Testis (tissue), 2 donors: ENCODE measurements around the gene KCNH2.

Experiments used
- POLR2A ChIP-seq: fragments of 450-650 bp; IDR thresholded peaks from one replicate; pipeline ENCODE4 v1.6.1; 2017; ENCODE audit warnings: antibody characterized with exemption, mild to moderate bottlenecking, moderate library complexity
- TF ChIP-seq, protein P1 (sequence below), 3 experiments: fragments of 450-650 bp in 2 of 3; fragments of 200-600 bp in 1 of 3; sonication (generic) in 1 of 3; IDR thresholded peaks; one replicate each; pipeline ENCODE4 v1.5.1; 2016 to 2019; ENCODE audit warnings: antibody characterized with exemption in 3 of 3, mild to moderate bottlenecking in 2 of 3, moderate library complexity in 1 of 3

DNA sequence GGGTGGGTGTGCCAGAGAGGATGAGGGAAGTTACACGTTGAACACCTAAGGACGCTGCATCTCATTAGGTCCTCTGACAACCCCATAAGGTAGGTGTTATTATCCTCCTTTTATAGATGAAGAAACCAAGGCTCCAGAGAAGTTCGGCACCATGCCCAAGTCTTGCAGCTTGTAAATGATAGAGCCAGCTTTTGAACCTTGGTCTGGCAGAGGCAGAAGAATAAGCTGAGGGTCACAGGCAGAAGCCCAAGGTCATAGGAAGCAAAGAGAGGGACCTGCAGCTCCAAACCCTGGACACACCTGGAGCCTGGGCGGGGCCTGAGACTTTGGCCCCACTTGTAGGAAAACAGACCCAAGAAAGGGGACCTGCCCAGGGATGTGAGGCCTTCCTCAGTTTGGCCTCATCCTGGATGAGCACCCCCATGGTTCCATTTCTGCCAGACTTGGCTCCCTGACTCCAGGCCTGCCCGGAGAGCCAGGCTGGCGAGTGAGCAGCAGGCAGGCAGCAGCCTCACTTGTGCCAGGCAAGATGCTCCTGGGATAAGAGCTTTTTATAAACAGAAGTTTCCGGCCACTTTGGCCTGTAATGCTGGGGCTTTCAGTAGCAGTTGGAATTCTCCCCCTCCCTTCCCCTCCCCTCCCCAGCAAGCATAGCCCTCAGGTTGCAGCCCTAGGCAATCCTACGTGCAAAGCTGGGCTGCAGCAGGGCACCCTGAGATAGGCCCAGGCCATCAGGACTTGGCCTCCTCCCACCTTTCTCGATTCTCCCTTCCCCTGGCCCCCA is 2.4 kb downstream of the KCNH2 start:
- TF ChIP-seq POLR2A, result no peak
- TF ChIP-seq, protein P1, sequence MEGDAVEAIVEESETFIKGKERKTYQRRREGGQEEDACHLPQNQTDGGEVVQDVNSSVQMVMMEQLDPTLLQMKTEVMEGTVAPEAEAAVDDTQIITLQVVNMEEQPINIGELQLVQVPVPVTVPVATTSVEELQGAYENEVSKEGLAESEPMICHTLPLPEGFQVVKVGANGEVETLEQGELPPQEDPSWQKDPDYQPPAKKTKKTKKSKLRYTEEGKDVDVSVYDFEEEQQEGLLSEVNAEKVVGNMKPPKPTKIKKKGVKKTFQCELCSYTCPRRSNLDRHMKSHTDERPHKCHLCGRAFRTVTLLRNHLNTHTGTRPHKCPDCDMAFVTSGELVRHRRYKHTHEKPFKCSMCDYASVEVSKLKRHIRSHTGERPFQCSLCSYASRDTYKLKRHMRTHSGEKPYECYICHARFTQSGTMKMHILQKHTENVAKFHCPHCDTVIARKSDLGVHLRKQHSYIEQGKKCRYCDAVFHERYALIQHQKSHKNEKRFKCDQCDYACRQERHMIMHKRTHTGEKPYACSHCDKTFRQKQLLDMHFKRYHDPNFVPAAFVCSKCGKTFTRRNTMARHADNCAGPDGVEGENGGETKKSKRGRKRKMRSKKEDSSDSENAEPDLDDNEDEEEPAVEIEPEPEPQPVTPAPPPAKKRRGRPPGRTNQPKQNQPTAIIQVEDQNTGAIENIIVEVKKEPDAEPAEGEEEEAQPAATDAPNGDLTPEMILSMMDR (IDR thresholded peaks at IDR 0.05), result no peak
